ENCODE measurements around the gene SPATS2L.

SPATS2L gene

GRCh38 chr2:200365209-200365608 is 58.7 kb downstream of the SPATS2L start:
- H3K9me2 ChIP-seq (replicated peaks; ENCODE audit: insufficient read depth, low read length), result no peaks in the 10 kb centered on the region
- H3K27me3 ChIP-seq (ENCODE audit: low read length), result no peaks in the 10 kb centered on the region
- H3K9ac ChIP-seq (ENCODE audit: low read length), result no peak overlapping the region
- no peaks in the 10 kb centered on the region for H3K79me2 ChIP-seq (ENCODE audit: insufficient read depth, low read length)
- H4K20me1 ChIP-seq (ENCODE audit: low read depth, low read length), result no peaks in the 10 kb centered on the region
- H3K9me3 ChIP-seq (ENCODE audit: insufficient read depth, low read length), result no peaks in the 10 kb centered on the region
- H3K4me2 ChIP-seq (ENCODE audit: low read depth, low read length, poor library complexity, severe bottlenecking), result no peak overlapping the region
- TF ChIP-seq EZH2phosphoT487 (conservative IDR thresholded peaks at IDR 0.05; ENCODE audit: low read length) (no peak), CTCF (IDR thresholded peaks at IDR 0.05; ENCODE audit: insufficient read depth, low read length, poor library complexity, severe bottlenecking) (no peak)
- H3K27ac ChIP-seq (ENCODE audit: low read depth, low read length), result no peak overlapping the region
- no peak overlapping the region for H3K4me3 ChIP-seq (ENCODE audit: insufficient read depth, low read length, poor library complexity, severe bottlenecking)
- no peaks in the 10 kb centered on the region for H3K36me3 ChIP-seq (ENCODE audit: low read length)
- H3F3A ChIP-seq (ENCODE audit: insufficient read depth), result no peaks in the 10 kb centered on the region
- H2AFZ ChIP-seq (ENCODE audit: low read depth, low read length, severe bottlenecking), result no peak overlapping the region

GRCh38 chr2:200367155-200367554 is 60.7 kb downstream of the SPATS2L start:
- Histone ChIP-seq H4K20me1 (ENCODE audit: low read depth, low read length) (no peaks in the 10 kb centered on the region), H3K9me3 (ENCODE audit: insufficient read depth, low read length) (no peaks in the 10 kb centered on the region), H3F3A (ENCODE audit: insufficient read depth) (no peaks in the 10 kb centered on the region), H3K27me3 (ENCODE audit: low read length) (no peaks in the 10 kb centered on the region), H3K36me3 (ENCODE audit: low read length) (no peaks in the 10 kb centered on the region), H3K79me2 (ENCODE audit: insufficient read depth, low read length) (no peaks in the 10 kb centered on the region), H3K4me2 (ENCODE audit: low read depth, low read length, poor library complexity, severe bottlenecking) (no peak overlapping the region), H3K4me3 (ENCODE audit: insufficient read depth, low read length, poor library complexity, severe bottlenecking) (no peak overlapping the region), H3K9ac (ENCODE audit: low read length) (no peak overlapping the region), H3K27ac (ENCODE audit: low read depth, low read length) (no peak overlapping the region), H3K9me2 (replicated peaks; ENCODE audit: insufficient read depth, low read length) (no peaks in the 10 kb centered on the region), H2AFZ (ENCODE audit: low read depth, low read length, severe bottlenecking) (no peak overlapping the region)
- TF ChIP-seq CTCF (IDR thresholded peaks at IDR 0.05; ENCODE audit: insufficient read depth, low read length, poor library complexity, severe bottlenecking) (no peak), EZH2phosphoT487 (conservative IDR thresholded peaks at IDR 0.05; ENCODE audit: low read length) (no peak)

GRCh38 chr2:200369886-200370285 is 63.4 kb downstream of the SPATS2L start:
- no peak for TF ChIP-seq EZH2phosphoT487 (conservative IDR thresholded peaks at IDR 0.05; ENCODE audit: low read length)
- TF ChIP-seq CTCF (IDR thresholded peaks at IDR 0.05; ENCODE audit: insufficient read depth, low read length, poor library complexity, severe bottlenecking), result no peak
- H3K79me2 ChIP-seq (ENCODE audit: insufficient read depth, low read length), result no peaks in the 10 kb centered on the region
- H3K9me3 ChIP-seq (ENCODE audit: insufficient read depth, low read length), result no peaks in the 10 kb centered on the region
- no peaks in the 10 kb centered on the region for H3K36me3 ChIP-seq (ENCODE audit: low read length)
- H3K4me2 ChIP-seq (ENCODE audit: low read depth, low read length, poor library complexity, severe bottlenecking), result no peak overlapping the region
- no peak overlapping the region for H3K4me3 ChIP-seq (ENCODE audit: insufficient read depth, low read length, poor library complexity, severe bottlenecking)
- no peaks in the 10 kb centered on the region for H3F3A ChIP-seq (ENCODE audit: insufficient read depth)
- H3K9ac ChIP-seq (ENCODE audit: low read length), result no peak overlapping the region
- no peak overlapping the region for H3K27ac ChIP-seq (ENCODE audit: low read depth, low read length)
- no peaks in the 10 kb centered on the region for H4K20me1 ChIP-seq (ENCODE audit: low read depth, low read length)
- H3K27me3 ChIP-seq (ENCODE audit: low read length), result no peaks in the 10 kb centered on the region
- H3K9me2 ChIP-seq (replicated peaks; ENCODE audit: insufficient read depth, low read length), result no peaks in the 10 kb centered on the region
- no peak overlapping the region for H2AFZ ChIP-seq (ENCODE audit: low read depth, low read length, severe bottlenecking)
